Posterior vena cava (tissue), 2 donors: ENCODE data around the gene SLC38A6. TPM values are rescaled to one million over a fixed set of nuclear protein-coding genes. Genes with fewer than 3 reads are reported as not detected.
A peak's percentile ranks its signal among the peaks of the same experiment; 100 is the strongest.

ENCODE experiments used
- DNase-seq: peaks from one replicate; pipeline ENCODE4 v3.0.0-alpha.2; 2020; ENCODE audit warnings: low spot score
- intact Hi-C, 2 donors: fragments of 100-400 bp; cut with DNase I; formaldehyde crosslinking; loops; one replicate each; pipeline versions ENCODE4 v1.14.1 to v1.14.2; 2022 to 2023
- long read RNA-seq, 2 donors: library from polyadenylated mRNA; unstranded; transcript quantifications; one replicate each; pipeline ENCODE4 v2.0.0, GENCODE V29; 2020 to 2021
- total RNA-seq, 2 donors: library from RNA; stranded (reverse); fragmentation: NEBNext Ultra II Directional; extraction: Animal tissue kit (Norgen Biotek cat#: 25700); gene quantifications; one replicate each; pipeline ENCODE4 v1.2.1, GENCODE V29; 2021
- donor health status: DM: yes; HTN: yes; CAD: no.
- donor health status: DM: yes; HTN: yes; CAD: no.

Gene SLC38A6
- 10 to 100 TPM; 15.8 to 20.9 TPM for total RNA-seq
- long read RNA-seq, donor 1, partial matches to known transcripts: 0 of 5 reads
- long read RNA-seq, donor 1, other reads (novel, unspliced or antisense): 3 of 5 reads
- long read RNA-seq, donor 2, transcript SLC38A6-201 (16 exons, 1,688 nt): major isoform, 5 of 11 reads
- long read RNA-seq, donor 2, partial matches to known transcripts: 1 of 11 reads
- long read RNA-seq, donor 2, other reads (novel, unspliced or antisense): 5 of 11 reads

GRCh38 chr14:60980811-60981632, at the start of gene SLC38A6, which contains the start of gene TRMT5:
Gene SLC38A6, plus strand, starts transcription at chr14:60981245. Its CDS starts 33 bp downstream, at chr14:60981278.
Gene TRMT5, minus strand, starts transcription at chr14:60981079. Its CDS starts 106 bp downstream, at chr14:60980973.
- DNase-seq: peak; percentile 98
- intact Hi-C loops: no loop called here

- no peak for DNase-seq
Observed at GRCh38 chr14:60933920-60934655, 47.0 kb upstream of the SLC38A6 start.

GRCh38 chr14:60935319-60935718, 45.7 kb upstream of the SLC38A6 start:
- intact Hi-C loops: no loop called here
- DNase-seq: no peak

More at GRCh38 chr14:60933920-60934655, 47.0 kb upstream of the SLC38A6 start:
- intact Hi-C loops: no loop called here

- intact Hi-C loops: no loop called here
- no peak for DNase-seq
Observed at GRCh38 chr14:60943637-60944032, 37.4 kb upstream of the SLC38A6 start.

GRCh38 chr14:60944204-60944603, 36.8 kb upstream of the SLC38A6 start:
- no peak for DNase-seq
- intact Hi-C loops: no loop called here

GRCh38 chr14:60945984-60946383, 35.1 kb upstream of the SLC38A6 start:
- no peak for DNase-seq
- intact Hi-C loops: no loop called here

- DNase-seq: no peak
- intact Hi-C loops: no loop called here
Observed at GRCh38 chr14:60946773-60947172, 34.3 kb upstream of the SLC38A6 start.

- intact Hi-C loops: no loop called here
Observed at GRCh38 chr14:60951776-60952435, 29.1 kb upstream of the SLC38A6 start.

GRCh38 chr14:60956202-60956601, 24.8 kb upstream of the SLC38A6 start:
- no peak for DNase-seq
- intact Hi-C loops: no loop called here

More at GRCh38 chr14:60951776-60952435, 29.1 kb upstream of the SLC38A6 start:
- DNase-seq: no peak

GRCh38 chr14:60956632-60957031, 24.4 kb upstream of the SLC38A6 start:
- intact Hi-C loops: no loop called here
- no peak for DNase-seq

GRCh38 chr14:60958146-60958545, 22.9 kb upstream of the SLC38A6 start:
- intact Hi-C loops: no loop called here
- no peak for DNase-seq

- intact Hi-C loops: no loop called here
- DNase-seq: no peak
Observed at GRCh38 chr14:60963761-60964160, 17.3 kb upstream of the SLC38A6 start.

GRCh38 chr14:60964904-60965303, 16.1 kb upstream of the SLC38A6 start:
- intact Hi-C loops: no loop called here
- no peak for DNase-seq

GRCh38 chr14:60965402-60965801, 15.6 kb upstream of the SLC38A6 start:
- DNase-seq: no peak
- intact Hi-C loops: no loop called here

GRCh38 chr14:60968099-60968498, 12.9 kb upstream of the SLC38A6 start:
- intact Hi-C loops: no loop called here
- DNase-seq: no peak

GRCh38 chr14:60968671-60969070, 12.4 kb upstream of the SLC38A6 start:
- intact Hi-C loops: no loop called here

GRCh38 chr14:60970146-60970545, 10.9 kb upstream of the SLC38A6 start:
- DNase-seq: no peak
- intact Hi-C loops: no loop called here

More at GRCh38 chr14:60968671-60969070, 12.4 kb upstream of the SLC38A6 start:
- no peak for DNase-seq

- intact Hi-C loops: no loop called here
- DNase-seq: no peak
Observed at GRCh38 chr14:60971271-60971670, 9.8 kb upstream of the SLC38A6 start.

- intact Hi-C loops: no loop called here
- no peak for DNase-seq
Observed at GRCh38 chr14:60972295-60972694, 8.8 kb upstream of the SLC38A6 start.
